GM19395 (cell line): ENCODE data around the gene KIAA1549.
"Not testable (repeated sequence)": the region's sequence is repeated elsewhere in the genome, so short reads cannot be mapped to it uniquely, and the experiment has no call there.

Source experiments
- ATAC-seq: cut with Tn5 transposase; IDR thresholded peaks from one replicate; pipeline ENCODE4 v1.9.1; 2021; ENCODE audit warnings: mild to moderate bottlenecking, moderate library complexity; ENCODE audit not compliant: unreplicated experiment

The KIAA1549 gene

GRCh38 chr7:138981332-138982203, at the start of gene KIAA1549:
Gene KIAA1549 (minus strand): TSS chr7:138981389. CDS start chr7:138981269, 120 bp downstream.
- peak; percentile 75 for ATAC-seq

GRCh38 chr7:139029353-139029752, 48.2 kb upstream of the KIAA1549 start:
- ATAC-seq: no peak

GRCh38 chr7:139026551-139026950, 45.4 kb upstream of the KIAA1549 start:
- no peak for ATAC-seq

- ATAC-seq: not testable (repeated sequence)
Measured at GRCh38 chr7:139025861-139026260, 44.7 kb upstream of the KIAA1549 start.

GRCh38 chr7:139023076-139023475, 41.9 kb upstream of the KIAA1549 start:
- ATAC-seq: no peak

GRCh38 chr7:139022286-139022685, 41.1 kb upstream of the KIAA1549 start:
- ATAC-seq: no peak

GRCh38 chr7:139018910-139019309, 37.7 kb upstream of the KIAA1549 start:
- no peak for ATAC-seq

- peak; percentile 96 for ATAC-seq
Measured at GRCh38 chr7:139016931-139017511, 35.8 kb upstream of the KIAA1549 start.

- no peak for ATAC-seq
Measured at GRCh38 chr7:139011373-139011772, 30.2 kb upstream of the KIAA1549 start.

- ATAC-seq: no peak
Measured at GRCh38 chr7:139004321-139005090, 23.3 kb upstream of the KIAA1549 start.

GRCh38 chr7:138999414-138999813, 18.2 kb upstream of the KIAA1549 start:
- no peak for ATAC-seq

- no peak for ATAC-seq
Measured at GRCh38 chr7:138992052-138992531, 10.9 kb upstream of the KIAA1549 start.

- ATAC-seq: no peak
Measured at GRCh38 chr7:138987686-138988085, 6.5 kb upstream of the KIAA1549 start.

GRCh38 chr7:138982204-138982623, 1.0 kb upstream of the KIAA1549 start:
- ATAC-seq: no peak

GRCh38 chr7:138980563-138981291, 462 bp downstream of the KIAA1549 start:
- peak; percentile 39 for ATAC-seq

- ATAC-seq: no peak
Measured at GRCh38 chr7:138979988-138980562, 1.1 kb downstream of the KIAA1549 start.

GRCh38 chr7:138979226-138979979, 1.8 kb downstream of the KIAA1549 start:
- ATAC-seq: no peak

- ATAC-seq: no peak
Measured at GRCh38 chr7:138978541-138979184, 2.5 kb downstream of the KIAA1549 start.

GRCh38 chr7:138976161-138976560, 5.0 kb downstream of the KIAA1549 start:
- ATAC-seq: not testable (repeated sequence)
